HAP-1 (cell line): ENCODE measurements around the gene ANKH.
"Not testable (repeated sequence)": the region's sequence is repeated elsewhere in the genome, so short reads cannot be mapped to it uniquely, and the experiment has no call there.

Experiments
- DNase-seq, 2 experiments: peaks; one replicate each; pipeline ENCODE4 v3.0.0-alpha.2; 2016 to 2020; ENCODE audit warnings: low spot score in 2 of 2
- H3K27me3 ChIP-seq: fragments of 250-450 bp; sonication (Bioruptor Pico); 2 replicates; pipeline ENCODE4 v1.5.1; 2020; ENCODE audit warnings: low read depth, mild to moderate bottlenecking, moderate library complexity
- H3K36me3 ChIP-seq: fragments of 250-450 bp; sonication (Bioruptor Pico); replicated peaks from 2 replicates; pipeline ENCODE4 v1.5.1; 2020; ENCODE audit warnings: mild to moderate bottlenecking
- H3K4me1 ChIP-seq: fragments of 250-450 bp; sonication (Bioruptor Pico); 2 replicates; pipeline ENCODE4 v1.5.1; 2020; ENCODE audit warnings: mild to moderate bottlenecking
- H3K4me3 ChIP-seq: fragments of 250-450 bp; sonication (Bioruptor Pico); 2 replicates; pipeline ENCODE4 v1.5.1; 2020; ENCODE audit warnings: mild to moderate bottlenecking, moderate library complexity
- H3K9me3 ChIP-seq: fragments of 250-450 bp; sonication (Bioruptor Pico); 2 replicates; pipeline ENCODE4 v1.5.1; 2020; ENCODE audit warnings: mild to moderate bottlenecking, moderate library complexity
- in situ Hi-C: fragments of 300-500 bp; cut with MboI; formaldehyde crosslinking; loops from 3 replicates; pipeline ENCODE4 v1.14.3; 2020; ENCODE audit warnings: low sequenced_read_pairs, inconsistent platforms, mixed read lengths

Gene ANKH

GRCh38 chr5:14797385-14797784 is 74.2 kb downstream of the ANKH start:
- H3K4me3 ChIP-seq, H3K27me3 ChIP-seq, H3K36me3 ChIP-seq, in situ Hi-C loops, H3K9me3 ChIP-seq, H3K4me1 ChIP-seq, DNase-seq: not testable (repeated sequence)

GRCh38 chr5:14794583-14795230 is 76.9 kb downstream of the ANKH start:
- in situ Hi-C loops: no loop called here
- DNase-seq: no peak
- Histone ChIP-seq H3K4me3 (no peak overlapping the region), H3K36me3 (no peaks in the 10 kb centered on the region), H3K4me1 (no peaks in the 10 kb centered on the region), H3K9me3 (no peaks in the 10 kb centered on the region), H3K27me3 (no peaks in the 10 kb centered on the region)

GRCh38 chr5:14793851-14794250 is 77.7 kb downstream of the ANKH start:
- no peak overlapping the region for H3K4me3 ChIP-seq
- in situ Hi-C loops: no loop called here
- no peaks in the 10 kb centered on the region for H3K9me3 ChIP-seq
- H3K27me3 ChIP-seq: no peaks in the 10 kb centered on the region
- H3K4me1 ChIP-seq: no peaks in the 10 kb centered on the region
- no peak for DNase-seq
- no peaks in the 10 kb centered on the region for H3K36me3 ChIP-seq

- Histone ChIP-seq H3K27me3 (no peaks in the 10 kb centered on the region), H3K4me3 (no peak overlapping the region), H3K9me3 (no peaks in the 10 kb centered on the region), H3K36me3 (no peaks in the 10 kb centered on the region), H3K4me1 (peaks cover 11% of the 10 kb centered on the region)
- in situ Hi-C loops: no loop called here
- no peak for DNase-seq
Measured at GRCh38 chr5:14790911-14791310, 80.7 kb downstream of the ANKH start.

GRCh38 chr5:14790220-14790619 is 81.4 kb downstream of the ANKH start:
- no peak overlapping the region for H3K4me3 ChIP-seq
- H3K36me3 ChIP-seq: no peaks in the 10 kb centered on the region
- no peaks in the 10 kb centered on the region for H3K9me3 ChIP-seq
- no peaks in the 10 kb centered on the region for H3K27me3 ChIP-seq
- in situ Hi-C loops: no loop called here
- DNase-seq: no peak
- H3K4me1 ChIP-seq: peaks cover 11% of the 10 kb centered on the region

- in situ Hi-C loops: no loop called here
- no peak overlapping the region for H3K4me3 ChIP-seq
- no peaks in the 10 kb centered on the region for H3K9me3 ChIP-seq
- no peaks in the 10 kb centered on the region for H3K36me3 ChIP-seq
- no peak for DNase-seq
- no peaks in the 10 kb centered on the region for H3K27me3 ChIP-seq
- H3K4me1 ChIP-seq: peaks cover 11% of the 10 kb centered on the region
Measured at GRCh38 chr5:14787801-14788579, 83.6 kb downstream of the ANKH start.

- in situ Hi-C loops: no loop called here
- Histone ChIP-seq H3K27me3 (no peaks in the 10 kb centered on the region), H3K4me1 (peaks cover 11% of the 10 kb centered on the region), H3K36me3 (no peaks in the 10 kb centered on the region), H3K9me3 (no peaks in the 10 kb centered on the region), H3K4me3 (no peak overlapping the region)
- DNase-seq: no peak
Measured at GRCh38 chr5:14783691-14784090, 87.9 kb downstream of the ANKH start.

- H3K9me3 ChIP-seq: no peaks in the 10 kb centered on the region
- DNase-seq: no peak
- H3K36me3 ChIP-seq: no peaks in the 10 kb centered on the region
- peaks cover 11% of the 10 kb centered on the region for H3K4me1 ChIP-seq
- H3K4me3 ChIP-seq: no peak overlapping the region
- in situ Hi-C loops: no loop called here
- no peaks in the 10 kb centered on the region for H3K27me3 ChIP-seq
Measured at GRCh38 chr5:14782591-14782990, 89.0 kb downstream of the ANKH start.

GRCh38 chr5:14781106-14781505 is 90.5 kb downstream of the ANKH start:
- in situ Hi-C loops: no loop called here

GRCh38 chr5:14779975-14780374 is 91.6 kb downstream of the ANKH start:
- H3K27me3 ChIP-seq: no peaks in the 10 kb centered on the region
- no peaks in the 10 kb centered on the region for H3K9me3 ChIP-seq
- no peaks in the 10 kb centered on the region for H3K36me3 ChIP-seq
- no peak for DNase-seq
- H3K4me1 ChIP-seq: no peaks in the 10 kb centered on the region
- in situ Hi-C loops: no loop called here
- no peak overlapping the region for H3K4me3 ChIP-seq

More at GRCh38 chr5:14781106-14781505, 90.5 kb downstream of the ANKH start:
- Histone ChIP-seq H3K36me3 (no peaks in the 10 kb centered on the region), H3K9me3 (no peaks in the 10 kb centered on the region), H3K4me1 (peaks cover 1% of the 10 kb centered on the region), H3K27me3 (no peaks in the 10 kb centered on the region), H3K4me3 (no peak overlapping the region)
- DNase-seq: no peak

GRCh38 chr5:14778792-14779070 is 92.8 kb downstream of the ANKH start:
- DNase-seq: no peak
- Histone ChIP-seq H3K9me3 (no peaks in the 10 kb centered on the region), H3K36me3 (no peaks in the 10 kb centered on the region), H3K27me3 (no peaks in the 10 kb centered on the region), H3K4me1 (no peaks in the 10 kb centered on the region), H3K4me3 (no peak overlapping the region)
- in situ Hi-C loops: no loop called here

GRCh38 chr5:14777932-14778791 is 93.4 kb downstream of the ANKH start:
- in situ Hi-C loops: no loop called here
- Histone ChIP-seq H3K9me3 (no peaks in the 10 kb centered on the region), H3K27me3 (no peaks in the 10 kb centered on the region), H3K4me3 (no peak overlapping the region), H3K36me3 (no peaks in the 10 kb centered on the region), H3K4me1 (no peaks in the 10 kb centered on the region)
- no peak for DNase-seq

GRCh38 chr5:14777187-14777586 is 94.4 kb downstream of the ANKH start:
- Histone ChIP-seq H3K4me3 (no peak overlapping the region), H3K36me3 (no peaks in the 10 kb centered on the region), H3K27me3 (no peaks in the 10 kb centered on the region), H3K9me3 (no peaks in the 10 kb centered on the region), H3K4me1 (no peaks in the 10 kb centered on the region)
- DNase-seq: no peak
- in situ Hi-C loops: no loop called here

- no peak for DNase-seq
- Histone ChIP-seq H3K36me3 (no peaks in the 10 kb centered on the region), H3K27me3 (no peaks in the 10 kb centered on the region), H3K9me3 (no peaks in the 10 kb centered on the region), H3K4me1 (no peaks in the 10 kb centered on the region), H3K4me3 (no peak overlapping the region)
- in situ Hi-C loops: no loop called here
Measured at GRCh38 chr5:14776602-14777001, 95.0 kb downstream of the ANKH start.
